ENCODE results near the gene ABCA9. TPM values are rescaled to one million over a fixed set of nuclear protein-coding genes. Genes with fewer than 3 reads are reported as not detected.

ABCA9 gene
- polyA plus RNA-seq, 1 donor (not counting 4 experiments of a cell fraction or from before 2014, with no cell fraction given): 0.17 TPM

DNA sequence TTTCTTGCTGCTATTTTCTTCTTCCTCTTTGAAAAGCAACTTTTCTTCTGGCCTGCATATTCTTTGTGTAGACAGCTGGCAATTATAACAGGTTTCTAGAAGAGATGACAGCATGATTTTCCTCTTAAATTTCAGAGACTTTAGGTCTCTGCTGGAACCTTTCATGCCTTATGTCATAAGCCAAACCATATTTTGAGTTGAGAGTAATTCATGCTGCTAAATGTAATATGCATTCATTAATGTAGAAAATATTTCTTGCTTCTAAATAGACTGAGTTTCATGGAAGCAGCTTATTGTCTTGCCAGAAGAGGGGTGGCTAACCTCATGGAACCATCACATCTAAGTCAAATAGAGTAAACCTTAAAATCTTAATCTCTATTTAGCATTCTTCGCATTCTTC lies 25.9 kb upstream of the ABCA9 start:
- Histone ChIP-seq H3K27ac (ENCODE audit: control insufficient read depth, insufficient read depth, low read length) (no peak overlapping the region), H3K4me3 (ENCODE audit: control insufficient read depth in 2 of 3, extremely low read depth in 1 of 3, insufficient read depth in 2 of 3, low read depth in 1 of 3, low read length in 3 of 3) (no peak overlapping the region), H2AFZ (ENCODE audit: control insufficient read depth, low read length) (no peak overlapping the region), H3K36me3 (ENCODE audit: control insufficient read depth in 2 of 2, extremely low read depth in 1 of 2, insufficient read depth in 2 of 2, low read length in 2 of 2) (no peaks in the 10 kb centered on the region), H3K4me2 (ENCODE audit: control insufficient read depth, extremely low read depth, insufficient read depth, low read depth, low read length) (no peak overlapping the region), H4K20me1 (ENCODE audit: control insufficient read depth, extremely low read depth, insufficient read depth, low read length) (no peaks in the 10 kb centered on the region), H3K9me3 (ENCODE audit: control insufficient read depth, low read depth, low read length) (peaks cover 2% of the 10 kb centered on the region), H3K9me1 (ENCODE audit: control insufficient read depth, extremely low read depth, insufficient read depth, low read length) (no peaks in the 10 kb centered on the region), H3K27me3 (ENCODE audit: control insufficient read depth, extremely low read depth, insufficient read depth, low read length) (no peaks in the 10 kb centered on the region), H3K4me1 (ENCODE audit: control insufficient read depth, extremely low read depth, insufficient read depth, low read length) (no peaks in the 10 kb centered on the region), H3K79me2 (ENCODE audit: control insufficient read depth, insufficient read depth, low read length) (no peaks in the 10 kb centered on the region), H3K9ac (ENCODE audit: control insufficient read depth, extremely low read depth, insufficient read depth, low read length) (no peak overlapping the region)
- FAIRE-seq (no peak), DNase-seq (ENCODE audit: low read depth, low spot score) (no peak)
- TF ChIP-seq EZH2 (IDR thresholded peaks at IDR 0.05; ENCODE audit: low read length): no peak
- no peak for TF ChIP-seq CTCF (optimal IDR thresholded peaks at IDR 0.05 in 1 of 3, IDR thresholded peaks at IDR 0.05 in 1 of 3, conservative IDR thresholded peaks at IDR 0.05 in 1 of 3; ENCODE audit: extremely low read depth in 1 of 3, insufficient read depth in 2 of 3, low read length in 3 of 3)
- dilution Hi-C loops (cut with MboI; ENCODE audit: extremely low pct_ligation_motif_present, low sequenced_read_pairs): no loop called here

- Histone ChIP-seq H4K20me1 (ENCODE audit: control insufficient read depth, extremely low read depth, insufficient read depth, low read length) (no peaks in the 10 kb centered on the region), H3K4me2 (ENCODE audit: control insufficient read depth, extremely low read depth, insufficient read depth, low read depth, low read length) (no peak overlapping the region), H3K9me3 (ENCODE audit: control insufficient read depth, low read depth, low read length) (peaks cover 2% of the 10 kb centered on the region), H3K9me1 (ENCODE audit: control insufficient read depth, extremely low read depth, insufficient read depth, low read length) (no peaks in the 10 kb centered on the region), H3K4me3 (ENCODE audit: control insufficient read depth in 2 of 3, extremely low read depth in 1 of 3, insufficient read depth in 2 of 3, low read depth in 1 of 3, low read length in 3 of 3) (no peak overlapping the region), H3K27me3 (ENCODE audit: control insufficient read depth, extremely low read depth, insufficient read depth, low read length) (no peaks in the 10 kb centered on the region), H3K27ac (ENCODE audit: control insufficient read depth, insufficient read depth, low read length) (no peak overlapping the region), H2AFZ (ENCODE audit: control insufficient read depth, low read length) (no peak overlapping the region), H3K9ac (ENCODE audit: control insufficient read depth, extremely low read depth, insufficient read depth, low read length) (no peak overlapping the region), H3K4me1 (ENCODE audit: control insufficient read depth, extremely low read depth, insufficient read depth, low read length) (no peaks in the 10 kb centered on the region), H3K79me2 (ENCODE audit: control insufficient read depth, insufficient read depth, low read length) (no peaks in the 10 kb centered on the region), H3K36me3 (ENCODE audit: control insufficient read depth in 2 of 2, extremely low read depth in 1 of 2, insufficient read depth in 2 of 2, low read length in 2 of 2) (no peaks in the 10 kb centered on the region)
- TF ChIP-seq EZH2 (IDR thresholded peaks at IDR 0.05; ENCODE audit: low read length) (no peak), CTCF (optimal IDR thresholded peaks at IDR 0.05 in 1 of 3, IDR thresholded peaks at IDR 0.05 in 1 of 3, conservative IDR thresholded peaks at IDR 0.05 in 1 of 3; ENCODE audit: extremely low read depth in 1 of 3, insufficient read depth in 2 of 3, low read length in 3 of 3) (peak; percentile 20 to 50 (median 36))
- dilution Hi-C loops (cut with MboI; ENCODE audit: extremely low pct_ligation_motif_present, low sequenced_read_pairs): no loop called here
- FAIRE-seq: no peak
- DNase-seq (ENCODE audit: low read depth, low spot score): no peak
These were observed 24.2 kb upstream of the ABCA9 start for GRCh38 chr17:69084911-69085310.

Measured in keratinocyte (primary cell).